ENCODE data around the gene NDUFS1.
"Not testable (repeated sequence)": the region's sequence is repeated elsewhere in the genome, so short reads cannot be mapped to it uniquely, and the experiment has no call there.

GRCh38 chr2:206162401-206162800 is 3.2 kb upstream of the NDUFS1 start:
- not testable (repeated sequence) for TF ChIP-seq CTCF (IDR thresholded peaks at IDR 0.05); EZH2 (IDR thresholded peaks at IDR 0.05; ENCODE audit: borderline replicate concordance, insufficient read depth, low read depth, low read length, poor library complexity, severe bottlenecking)

Measured in B cell (primary cell).